ENCODE measurements around the gene GCH1.

DNA sequence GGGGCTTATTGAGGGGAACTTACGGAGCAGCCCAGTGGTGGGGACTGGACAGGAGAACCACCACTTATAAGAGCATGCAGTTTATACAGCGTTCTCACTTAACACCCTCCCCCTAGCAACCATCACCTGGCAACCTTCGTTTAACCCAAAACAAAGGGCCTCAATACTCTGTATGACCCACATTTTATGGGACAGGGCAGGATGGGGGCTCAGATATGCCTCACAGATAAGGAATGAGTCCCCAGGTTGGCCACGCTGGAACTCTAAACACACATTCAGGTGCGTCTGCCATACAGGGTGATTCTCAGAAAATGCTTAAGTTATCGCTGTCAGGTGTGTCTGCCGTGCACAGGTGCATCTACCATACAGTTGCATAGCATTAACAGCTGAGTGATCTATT, 99.2 kb downstream of the GCH1 start:
- TF ChIP-seq, protein P1, sequence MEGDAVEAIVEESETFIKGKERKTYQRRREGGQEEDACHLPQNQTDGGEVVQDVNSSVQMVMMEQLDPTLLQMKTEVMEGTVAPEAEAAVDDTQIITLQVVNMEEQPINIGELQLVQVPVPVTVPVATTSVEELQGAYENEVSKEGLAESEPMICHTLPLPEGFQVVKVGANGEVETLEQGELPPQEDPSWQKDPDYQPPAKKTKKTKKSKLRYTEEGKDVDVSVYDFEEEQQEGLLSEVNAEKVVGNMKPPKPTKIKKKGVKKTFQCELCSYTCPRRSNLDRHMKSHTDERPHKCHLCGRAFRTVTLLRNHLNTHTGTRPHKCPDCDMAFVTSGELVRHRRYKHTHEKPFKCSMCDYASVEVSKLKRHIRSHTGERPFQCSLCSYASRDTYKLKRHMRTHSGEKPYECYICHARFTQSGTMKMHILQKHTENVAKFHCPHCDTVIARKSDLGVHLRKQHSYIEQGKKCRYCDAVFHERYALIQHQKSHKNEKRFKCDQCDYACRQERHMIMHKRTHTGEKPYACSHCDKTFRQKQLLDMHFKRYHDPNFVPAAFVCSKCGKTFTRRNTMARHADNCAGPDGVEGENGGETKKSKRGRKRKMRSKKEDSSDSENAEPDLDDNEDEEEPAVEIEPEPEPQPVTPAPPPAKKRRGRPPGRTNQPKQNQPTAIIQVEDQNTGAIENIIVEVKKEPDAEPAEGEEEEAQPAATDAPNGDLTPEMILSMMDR (conservative IDR thresholded peaks at IDR 0.05 in 1 of 2, IDR thresholded peaks at IDR 0.05 in 1 of 2; ENCODE audit: low read depth in 1 of 2, low read length in 2 of 2) = no peak
- no peak for TF ChIP-seq EZH2 (IDR thresholded peaks at IDR 0.05; ENCODE audit: low read length, missing control alignments)

All from fibroblast of lung (primary cell).